GM20000 (cell line): ENCODE results near the gene TRO.

Experiments
- DNase-seq: peaks from one replicate; pipeline ENCODE4 v3.0.0; 2012; ENCODE audit warnings: low spot score
- TF ChIP-seq, protein P1 (sequence below): IDR thresholded peaks from 2 replicates; pipeline ENCODE4 v1.5.1; 2012; ENCODE audit warnings: mild to moderate bottlenecking, control low read depth; ENCODE audit errors: extremely low read depth, missing control alignments

Gene TRO, protein sequence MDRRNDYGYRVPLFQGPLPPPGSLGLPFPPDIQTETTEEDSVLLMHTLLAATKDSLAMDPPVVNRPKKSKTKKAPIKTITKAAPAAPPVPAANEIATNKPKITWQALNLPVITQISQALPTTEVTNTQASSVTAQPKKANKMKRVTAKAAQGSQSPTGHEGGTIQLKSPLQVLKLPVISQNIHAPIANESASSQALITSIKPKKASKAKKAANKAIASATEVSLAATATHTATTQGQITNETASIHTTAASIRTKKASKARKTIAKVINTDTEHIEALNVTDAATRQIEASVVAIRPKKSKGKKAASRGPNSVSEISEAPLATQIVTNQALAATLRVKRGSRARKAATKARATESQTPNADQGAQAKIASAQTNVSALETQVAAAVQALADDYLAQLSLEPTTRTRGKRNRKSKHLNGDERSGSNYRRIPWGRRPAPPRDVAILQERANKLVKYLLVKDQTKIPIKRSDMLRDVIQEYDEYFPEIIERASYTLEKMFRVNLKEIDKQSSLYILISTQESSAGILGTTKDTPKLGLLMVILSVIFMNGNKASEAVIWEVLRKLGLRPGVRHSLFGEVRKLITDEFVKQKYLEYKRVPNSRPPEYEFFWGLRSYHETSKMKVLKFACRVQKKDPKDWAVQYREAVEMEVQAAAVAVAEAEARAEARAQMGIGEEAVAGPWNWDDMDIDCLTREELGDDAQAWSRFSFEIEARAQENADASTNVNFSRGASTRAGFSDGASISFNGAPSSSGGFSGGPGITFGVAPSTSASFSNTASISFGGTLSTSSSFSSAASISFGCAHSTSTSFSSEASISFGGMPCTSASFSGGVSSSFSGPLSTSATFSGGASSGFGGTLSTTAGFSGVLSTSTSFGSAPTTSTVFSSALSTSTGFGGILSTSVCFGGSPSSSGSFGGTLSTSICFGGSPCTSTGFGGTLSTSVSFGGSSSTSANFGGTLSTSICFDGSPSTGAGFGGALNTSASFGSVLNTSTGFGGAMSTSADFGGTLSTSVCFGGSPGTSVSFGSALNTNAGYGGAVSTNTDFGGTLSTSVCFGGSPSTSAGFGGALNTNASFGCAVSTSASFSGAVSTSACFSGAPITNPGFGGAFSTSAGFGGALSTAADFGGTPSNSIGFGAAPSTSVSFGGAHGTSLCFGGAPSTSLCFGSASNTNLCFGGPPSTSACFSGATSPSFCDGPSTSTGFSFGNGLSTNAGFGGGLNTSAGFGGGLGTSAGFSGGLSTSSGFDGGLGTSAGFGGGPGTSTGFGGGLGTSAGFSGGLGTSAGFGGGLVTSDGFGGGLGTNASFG (N-terminal part only)

DNA sequence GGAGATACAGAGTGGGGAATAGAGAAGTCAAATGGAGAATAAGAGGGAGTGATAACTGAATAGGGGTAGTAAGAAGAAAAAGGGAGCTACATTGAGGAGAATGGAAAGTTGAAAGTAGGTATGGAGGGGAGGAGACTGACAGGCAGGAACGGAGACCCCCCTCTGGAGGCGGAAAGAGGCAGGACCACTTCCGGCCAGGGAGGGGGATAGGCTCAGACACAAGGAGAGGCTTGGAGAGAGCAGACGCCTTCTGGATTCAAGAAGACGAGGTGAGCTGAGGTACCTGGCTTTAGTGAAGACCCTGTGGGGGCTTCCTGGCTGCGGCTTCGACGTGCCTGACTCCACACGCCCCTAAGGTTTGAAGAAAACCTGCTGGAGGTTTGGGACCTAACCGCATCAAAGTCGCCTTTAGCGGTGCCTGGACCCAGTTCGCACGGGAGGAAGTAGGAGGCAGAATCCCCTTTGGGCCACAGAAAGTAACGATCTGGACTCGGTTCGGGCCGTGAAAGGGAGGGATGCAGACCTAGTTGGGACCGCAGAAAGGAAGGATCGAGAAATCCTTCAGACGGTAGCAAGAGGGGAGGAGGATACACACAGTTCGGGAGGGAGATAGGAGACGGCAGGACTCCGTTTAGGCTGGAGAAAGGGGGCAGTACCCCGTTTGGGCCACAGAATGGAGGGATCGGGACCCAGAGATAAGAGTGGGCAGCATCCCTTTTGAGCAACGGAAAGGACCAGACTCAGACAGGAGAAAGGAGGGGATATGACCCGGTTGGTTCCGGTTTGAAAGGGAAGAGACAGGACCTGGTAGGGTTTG lies at the start of gene TRO:
Gene TRO, plus strand, starts transcription at position 215 of the 817 bp plus-strand sequence. CDS start 1,423 bp downstream, outside the sequence.
- TF ChIP-seq, protein P1, sequence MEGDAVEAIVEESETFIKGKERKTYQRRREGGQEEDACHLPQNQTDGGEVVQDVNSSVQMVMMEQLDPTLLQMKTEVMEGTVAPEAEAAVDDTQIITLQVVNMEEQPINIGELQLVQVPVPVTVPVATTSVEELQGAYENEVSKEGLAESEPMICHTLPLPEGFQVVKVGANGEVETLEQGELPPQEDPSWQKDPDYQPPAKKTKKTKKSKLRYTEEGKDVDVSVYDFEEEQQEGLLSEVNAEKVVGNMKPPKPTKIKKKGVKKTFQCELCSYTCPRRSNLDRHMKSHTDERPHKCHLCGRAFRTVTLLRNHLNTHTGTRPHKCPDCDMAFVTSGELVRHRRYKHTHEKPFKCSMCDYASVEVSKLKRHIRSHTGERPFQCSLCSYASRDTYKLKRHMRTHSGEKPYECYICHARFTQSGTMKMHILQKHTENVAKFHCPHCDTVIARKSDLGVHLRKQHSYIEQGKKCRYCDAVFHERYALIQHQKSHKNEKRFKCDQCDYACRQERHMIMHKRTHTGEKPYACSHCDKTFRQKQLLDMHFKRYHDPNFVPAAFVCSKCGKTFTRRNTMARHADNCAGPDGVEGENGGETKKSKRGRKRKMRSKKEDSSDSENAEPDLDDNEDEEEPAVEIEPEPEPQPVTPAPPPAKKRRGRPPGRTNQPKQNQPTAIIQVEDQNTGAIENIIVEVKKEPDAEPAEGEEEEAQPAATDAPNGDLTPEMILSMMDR, result no peak

DNA sequence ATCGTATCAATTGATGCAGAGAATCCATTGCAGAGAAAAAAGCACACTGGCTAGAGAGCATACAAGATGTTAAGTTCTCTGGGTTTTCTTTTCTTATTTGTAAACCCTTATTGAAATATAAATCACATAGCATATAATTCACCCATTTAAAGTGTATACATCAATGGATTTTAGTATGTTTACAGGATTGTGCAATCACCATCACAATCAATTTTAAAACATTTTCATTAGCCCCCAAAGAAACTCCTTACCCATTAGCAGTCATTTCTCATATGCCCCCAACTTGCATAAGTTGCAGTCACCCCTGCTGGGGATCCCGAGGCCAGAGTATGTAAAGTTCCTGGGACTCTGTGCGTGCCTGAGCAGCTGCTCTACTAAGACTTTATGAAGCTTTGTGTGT lies 34.9 kb upstream of the TRO start:
- TF ChIP-seq, protein P1, result no peak
- no peak for DNase-seq

More for the DNA sequence above, at the start of gene TRO:
- no peak for DNase-seq

DNA sequence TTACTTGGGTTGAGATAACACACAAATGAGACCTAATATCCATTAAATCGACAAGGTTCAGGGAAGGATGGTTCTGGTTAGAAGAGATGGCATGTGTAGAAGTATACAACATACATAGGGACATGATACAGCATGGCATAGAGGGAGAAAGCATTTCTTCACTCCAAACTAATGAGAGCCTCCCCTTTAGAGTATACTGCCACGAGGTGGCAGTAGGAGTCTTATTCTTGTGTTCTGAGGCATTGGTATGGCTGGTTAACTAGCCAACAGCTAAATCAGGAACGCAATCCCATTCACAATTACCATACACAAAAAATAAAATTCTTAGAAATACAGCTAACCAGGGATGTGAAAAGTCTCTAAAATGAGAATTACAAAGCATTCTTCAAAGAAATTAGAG lies 29.1 kb upstream of the TRO start:
- peak; percentile 23 for DNase-seq
- TF ChIP-seq, protein P1, result peak; percentile 3

DNA sequence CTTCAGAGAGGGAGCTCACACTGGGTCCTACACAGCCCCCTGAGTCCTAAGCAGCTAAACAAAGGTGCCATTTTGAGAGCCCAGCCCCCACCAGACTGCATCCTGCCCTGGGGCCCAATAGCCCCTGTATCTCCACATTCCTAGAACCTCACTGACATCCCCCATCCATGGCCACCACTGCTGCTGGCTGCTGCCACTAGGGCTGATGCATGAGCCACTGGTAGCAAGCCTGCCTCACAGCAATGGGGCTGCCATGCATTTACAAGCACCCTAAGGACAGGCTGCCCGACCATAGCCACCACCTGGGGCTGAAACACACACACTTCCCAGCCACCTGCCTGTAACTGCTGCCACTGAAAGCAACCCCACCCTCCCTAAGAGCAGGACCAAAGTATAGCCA lies 26.5 kb upstream of the TRO start:
- TF ChIP-seq, protein P1, result no peak
- no peak for DNase-seq

DNA sequence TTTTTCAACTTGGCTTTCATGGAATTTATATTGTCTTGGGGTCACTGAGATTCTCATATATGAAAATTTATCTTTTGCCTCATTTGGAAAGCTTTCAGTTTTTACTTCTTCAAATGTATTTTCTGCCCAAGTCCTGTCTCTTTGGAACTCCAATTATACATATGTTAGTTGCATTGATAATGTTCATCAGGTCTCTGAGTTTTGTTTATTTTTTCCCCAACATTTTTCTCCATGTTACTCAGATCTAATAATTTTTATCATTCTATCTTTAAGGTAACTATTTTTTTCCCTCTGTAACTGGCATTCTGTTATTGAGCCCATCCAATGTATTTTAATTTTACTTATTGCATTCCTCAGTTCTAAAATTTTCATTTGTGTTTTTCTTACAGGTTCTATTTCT lies 10.7 kb upstream of the TRO start:
- DNase-seq, result no peak
- TF ChIP-seq, protein P1, result no peak

DNA sequence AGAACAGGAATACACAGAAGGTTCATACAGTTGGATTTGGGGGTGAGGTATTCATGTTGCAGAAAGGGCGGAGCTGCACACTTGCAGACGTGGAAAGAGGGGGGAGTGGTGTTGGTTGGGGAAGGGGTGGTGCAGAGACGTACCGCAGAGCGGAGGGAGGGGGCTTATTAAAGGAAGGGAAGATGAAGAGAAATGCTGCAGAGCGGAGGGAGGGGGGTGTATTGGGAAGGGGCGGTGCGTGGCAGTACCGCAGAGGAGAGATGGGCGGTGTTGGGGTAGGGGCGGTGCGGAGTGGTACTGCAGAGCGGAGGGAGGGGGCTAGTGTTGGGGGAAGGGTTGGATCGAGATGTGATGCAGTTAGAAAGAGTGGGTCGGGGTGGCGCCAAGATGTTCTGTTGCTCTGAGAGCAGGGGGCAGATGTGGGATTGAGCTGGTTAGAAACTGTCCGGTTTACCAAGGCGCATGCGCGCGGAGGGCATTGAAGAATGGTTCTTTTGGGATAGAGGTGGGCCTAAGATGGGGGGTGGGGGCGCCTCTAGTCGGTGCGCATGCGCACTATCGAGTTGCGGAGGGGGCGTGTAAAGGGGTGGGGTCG lies 900 bp downstream of the TRO start:
- DNase-seq, result peak; percentile 73
- TF ChIP-seq, protein P1, result no peak
